NCI-H2227 treated with DMSO at 0.1 percent for 48 hours (cell line): Measurements from ENCODE around the gene SOX21.

Experiments
- DNase-seq: peaks from one replicate; lab custom pipeline; 2025; lab: John Stamatoyannopoulos, UW

SOX21 gene

GRCh38 chr13:94678845-94679244 lies 33.5 kb downstream of the SOX21 start:
- DNase-seq = no peak

- DNase-seq = no peak
Measured at GRCh38 chr13:94677799-94678198, 34.5 kb downstream of the SOX21 start.

GRCh38 chr13:94674609-94675348 lies 37.6 kb downstream of the SOX21 start:
- no peak for DNase-seq

GRCh38 chr13:94673851-94674250 lies 38.5 kb downstream of the SOX21 start:
- no peak for DNase-seq

GRCh38 chr13:94672400-94672799 lies 39.9 kb downstream of the SOX21 start:
- no peak for DNase-seq

GRCh38 chr13:94667190-94667589 lies 45.2 kb downstream of the SOX21 start:
- DNase-seq = no peak

- DNase-seq = no peak
Measured at GRCh38 chr13:94666065-94666464, 46.3 kb downstream of the SOX21 start.

- DNase-seq = no peak
Measured at GRCh38 chr13:94664889-94665288, 47.5 kb downstream of the SOX21 start.

GRCh38 chr13:94662274-94662945 lies 49.9 kb downstream of the SOX21 start:
- DNase-seq = no peak

GRCh38 chr13:94661406-94661805 lies 50.9 kb downstream of the SOX21 start:
- no peak for DNase-seq

- DNase-seq = no peak
Measured at GRCh38 chr13:94660695-94661326, 51.5 kb downstream of the SOX21 start.
